Measurements from ENCODE around the gene SLC8A2. TPM values are rescaled to one million over a fixed set of nuclear protein-coding genes. Genes with fewer than 3 reads are reported as not detected.

The SLC8A2 gene
- total RNA-seq, 1 donor from 2014 or later = 0.27 TPM

GRCh38 chr19:47507924-47508553, 36.3 kb upstream of the SLC8A2 start:
- ATAC-seq (no peak), DNase-seq (no peak)
- no peaks in the 10 kb centered on the region for H3K27me3 ChIP-seq (ENCODE audit: low read depth)
- peaks cover 70% of the 10 kb centered on the region for H3K4me1 ChIP-seq
- peaks cover 38% of the 10 kb centered on the region for H3K36me3 ChIP-seq
- no peaks in the 10 kb centered on the region for H3K9me3 ChIP-seq
- no peak overlapping the region for H3K27ac ChIP-seq
- no peak for TF ChIP-seq CTCF (IDR thresholded peaks at IDR 0.05)
- intact Hi-C loops (cut with DNase I) = no loop called here
- H3K4me3 ChIP-seq = no peak overlapping the region

- no peaks in the 10 kb centered on the region for H3K9me3 ChIP-seq
- peaks cover 49% of the 10 kb centered on the region for H3K36me3 ChIP-seq
- no peak for TF ChIP-seq CTCF (IDR thresholded peaks at IDR 0.05)
- no peak overlapping the region for H3K4me3 ChIP-seq
- H3K4me1 ChIP-seq = peaks cover 60% of the 10 kb centered on the region
- H3K27ac ChIP-seq = peak overlapping the region; percentile 18
- H3K27me3 ChIP-seq (ENCODE audit: low read depth) = no peaks in the 10 kb centered on the region
- DNase-seq (no peak), ATAC-seq (no peak)
- intact Hi-C loops (cut with DNase I) = no loop called here
Measured at GRCh38 chr19:47507012-47507411, 35.3 kb upstream of the SLC8A2 start.

- H3K9me3 ChIP-seq = no peaks in the 10 kb centered on the region
- no peak for TF ChIP-seq CTCF (IDR thresholded peaks at IDR 0.05)
- ATAC-seq (no peak), DNase-seq (no peak)
- H3K4me3 ChIP-seq = no peak overlapping the region
- H3K4me1 ChIP-seq = peaks cover 54% of the 10 kb centered on the region
- H3K27me3 ChIP-seq (ENCODE audit: low read depth) = no peaks in the 10 kb centered on the region
- H3K36me3 ChIP-seq = peaks cover 50% of the 10 kb centered on the region
- H3K27ac ChIP-seq = no peak overlapping the region
- intact Hi-C loops (cut with DNase I) = no loop called here
Measured at GRCh38 chr19:47506459-47506858, 34.8 kb upstream of the SLC8A2 start.

- H3K4me1 ChIP-seq = peaks cover 45% of the 10 kb centered on the region
- no peaks in the 10 kb centered on the region for H3K9me3 ChIP-seq
- no peak for DNase-seq
- ATAC-seq = no peak
- no peaks in the 10 kb centered on the region for H3K27me3 ChIP-seq (ENCODE audit: low read depth)
- H3K36me3 ChIP-seq = peaks cover 60% of the 10 kb centered on the region
- no peak overlapping the region for H3K4me3 ChIP-seq
- intact Hi-C loops (cut with DNase I) = no loop called here
- no peak overlapping the region for H3K27ac ChIP-seq
- no peak for TF ChIP-seq CTCF (IDR thresholded peaks at IDR 0.05)
Measured at GRCh38 chr19:47505506-47505905, 33.8 kb upstream of the SLC8A2 start.

- Histone ChIP-seq H3K4me1 (peaks cover 27% of the 10 kb centered on the region), H3K27ac (no peak overlapping the region), H3K4me3 (no peak overlapping the region), H3K36me3 (peaks cover 77% of the 10 kb centered on the region), H3K27me3 (ENCODE audit: low read depth) (no peaks in the 10 kb centered on the region), H3K9me3 (no peaks in the 10 kb centered on the region)
- no peak for DNase-seq
- intact Hi-C loops (cut with DNase I) = no loop called here
- ATAC-seq = no peak
- no peak for TF ChIP-seq CTCF (IDR thresholded peaks at IDR 0.05)
Measured at GRCh38 chr19:47503826-47504150, 32.1 kb upstream of the SLC8A2 start.

Measured in lower lobe of right lung (tissue), 2 donors.